Ovary (tissue), 9 donors: ENCODE measurements around the gene RAPGEFL1. TPM values are rescaled to one million over a fixed set of nuclear protein-coding genes. Genes with fewer than 3 reads are reported as not detected.

Experiments used
- DNase-seq, 5 donors: peaks; one replicate each; pipeline ENCODE4 v3.0.0-alpha.2; 2019 to 2020
- H3K27ac ChIP-seq, 2 donors: fragments of 200-600 bp; one replicate each; pipeline versions ENCODE4 v1.5.1 to v1.8.0; 2019 to 2022
- H3K27me3 ChIP-seq: fragments of 200-600 bp; one replicate; pipeline ENCODE4 v1.8.0; 2022
- H3K36me3 ChIP-seq: fragments of 200-600 bp; sonication (generic); one replicate; pipeline ENCODE4 v1.5.1; 2019
- H3K4me1 ChIP-seq: one replicate; pipeline ENCODE4 v1.8.1; 2013; ENCODE audit warnings: mild to moderate bottlenecking, moderate library complexity; ENCODE audit not compliant: insufficient read depth
- H3K4me3 ChIP-seq: fragments of 200-600 bp; sonication (generic); one replicate; pipeline ENCODE4 v1.5.1; 2017
- H3K9me3 ChIP-seq, 2 donors: fragments of 200-600 bp in 1 of 2; sonication (generic) in 1 of 2; one replicate each; pipeline versions ENCODE4 v1.5.1 to v1.8.1; 2013 to 2019; ENCODE audit warnings: mild to moderate bottlenecking in 1 of 2, moderate library complexity in 1 of 2
- EP300 ChIP-seq: sonication (generic); formaldehyde crosslinking; IDR thresholded peaks from one replicate; pipeline ENCODE4 v1.6.1; 2017; ENCODE audit warnings: antibody characterized with exemption
- POLR2A ChIP-seq: fragments of 450-650 bp; IDR thresholded peaks from one replicate; pipeline ENCODE4 v1.6.1; 2017; ENCODE audit warnings: antibody characterized with exemption, mild to moderate bottlenecking, moderate library complexity
- WGBS, 3 donors: extraction: QIAGEN DNeasy Blood & Tissue Kit in 1 of 3; methylation state at CpG; one replicate each; pipeline versions ENCODE4 v1.1.5 to v1.1.7; 2013 to 2017; 5-methylcytosine and 5-hydroxymethylcytosine counted together
- intact Hi-C, 4 donors: fragments of 100-400 bp; cut with DNase I; formaldehyde crosslinking; loops; one replicate each; pipeline versions ENCODE4 v1.11.0 to v1.15.1; 2022 to 2023
- polyA plus RNA-seq, 2 donors: library from polyadenylated mRNA; stranded (reverse); fragments of 200-250 nt in 1 of 2; fragments of 350-450 nt in 1 of 2; fragmentation: Illumina TruSeq in 1 of 2; extraction: RNeasy Lipid Tissue Mini Kit (QIAGEN cat#74804) in 1 of 2; gene quantifications; one replicate each; pipeline ENCODE4 v1.2.3, GENCODE V29; 2013 to 2014
- total RNA-seq, 7 donors: library from RNA; depleted of rRNA in 2 of 7; stranded (reverse); fragments of >200 nt in 2 of 7; fragmentation: NEBNext Ultra II Directional in 3 of 7; extraction: Animal tissue kit (Norgen Biotek cat#: 25700) in 3 of 7; gene quantifications; one replicate each; pipeline versions ENCODE4 v1.1.0 to v1.2.4, GENCODE V29; 2016 to 2023
- TF ChIP-seq, protein P1 (sequence below), 3 donors: fragments of 450-650 bp in 2 of 3; fragments of 200-600 bp in 1 of 3; IDR thresholded peaks; one replicate each; pipeline versions ENCODE4 v1.5.1 to v1.8.0; 2016 to 2022; ENCODE audit warnings: antibody characterized with exemption in 3 of 3, mild to moderate bottlenecking in 1 of 3
- donor health status: DM: no; HTN: no; CAD: no; lungs with moderate emphysema.
- donor health status: DM: no; HTN: no; CAD: no.
- donor health status: Bipolar disorder and iron deficiency.
- donor health status: DM: yes; HTN: yes; CAD: no.
- donor health status: DM: no; HTN: no; CAD: no.
- donor health status: DM: yes; HTN: yes; CAD: no.

RAPGEFL1 gene
- total and polyA plus RNA-seq, 9 donors = 1.4 to 9.1 (median 5.3) TPM

DNA sequence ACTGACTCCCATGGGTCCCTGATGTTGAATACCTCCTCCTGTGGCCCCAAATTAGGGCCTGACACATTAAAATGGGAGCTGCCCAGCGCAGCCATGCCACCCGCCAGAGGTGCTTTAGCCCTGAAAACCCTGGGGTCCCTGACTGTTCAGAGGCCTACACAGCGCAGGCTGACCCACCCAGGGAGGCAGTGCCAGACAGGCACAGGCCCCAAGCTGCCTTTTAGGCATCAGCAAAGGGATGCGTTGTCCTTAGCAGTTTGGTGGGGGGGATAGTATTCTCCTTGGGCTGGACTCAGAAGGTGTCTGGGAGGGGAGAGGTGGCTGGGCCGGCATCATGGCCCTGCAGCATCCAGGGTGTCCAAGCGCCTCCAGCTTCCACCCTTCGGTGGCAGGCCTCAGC is 1.4 kb downstream of the RAPGEFL1 start:
- no peak for DNase-seq
- no peaks in the 10 kb centered on the region for H3K4me1 ChIP-seq
- H3K27me3 ChIP-seq = no peaks in the 10 kb centered on the region
- H3K9me3 ChIP-seq = no peaks in the 10 kb centered on the region
- H3K4me3 ChIP-seq = no peak overlapping the region
- no peak overlapping the region for H3K27ac ChIP-seq
- H3K36me3 ChIP-seq = no peaks in the 10 kb centered on the region
- WGBS, 3 donors = 92 to 95% (median 92%) methylated on average over 7 of the region's 7 CpGs
- TF ChIP-seq EP300 = no peak
- TF ChIP-seq, protein P1, sequence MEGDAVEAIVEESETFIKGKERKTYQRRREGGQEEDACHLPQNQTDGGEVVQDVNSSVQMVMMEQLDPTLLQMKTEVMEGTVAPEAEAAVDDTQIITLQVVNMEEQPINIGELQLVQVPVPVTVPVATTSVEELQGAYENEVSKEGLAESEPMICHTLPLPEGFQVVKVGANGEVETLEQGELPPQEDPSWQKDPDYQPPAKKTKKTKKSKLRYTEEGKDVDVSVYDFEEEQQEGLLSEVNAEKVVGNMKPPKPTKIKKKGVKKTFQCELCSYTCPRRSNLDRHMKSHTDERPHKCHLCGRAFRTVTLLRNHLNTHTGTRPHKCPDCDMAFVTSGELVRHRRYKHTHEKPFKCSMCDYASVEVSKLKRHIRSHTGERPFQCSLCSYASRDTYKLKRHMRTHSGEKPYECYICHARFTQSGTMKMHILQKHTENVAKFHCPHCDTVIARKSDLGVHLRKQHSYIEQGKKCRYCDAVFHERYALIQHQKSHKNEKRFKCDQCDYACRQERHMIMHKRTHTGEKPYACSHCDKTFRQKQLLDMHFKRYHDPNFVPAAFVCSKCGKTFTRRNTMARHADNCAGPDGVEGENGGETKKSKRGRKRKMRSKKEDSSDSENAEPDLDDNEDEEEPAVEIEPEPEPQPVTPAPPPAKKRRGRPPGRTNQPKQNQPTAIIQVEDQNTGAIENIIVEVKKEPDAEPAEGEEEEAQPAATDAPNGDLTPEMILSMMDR (IDR thresholded peaks at IDR 0.05) = no peak
- intact Hi-C loops = loop anchor here in 1 of 4 donors (10.0 kb wide), 1 partner anchor 144 kb away; no protein-coding TSS in a partner anchor

DNA sequence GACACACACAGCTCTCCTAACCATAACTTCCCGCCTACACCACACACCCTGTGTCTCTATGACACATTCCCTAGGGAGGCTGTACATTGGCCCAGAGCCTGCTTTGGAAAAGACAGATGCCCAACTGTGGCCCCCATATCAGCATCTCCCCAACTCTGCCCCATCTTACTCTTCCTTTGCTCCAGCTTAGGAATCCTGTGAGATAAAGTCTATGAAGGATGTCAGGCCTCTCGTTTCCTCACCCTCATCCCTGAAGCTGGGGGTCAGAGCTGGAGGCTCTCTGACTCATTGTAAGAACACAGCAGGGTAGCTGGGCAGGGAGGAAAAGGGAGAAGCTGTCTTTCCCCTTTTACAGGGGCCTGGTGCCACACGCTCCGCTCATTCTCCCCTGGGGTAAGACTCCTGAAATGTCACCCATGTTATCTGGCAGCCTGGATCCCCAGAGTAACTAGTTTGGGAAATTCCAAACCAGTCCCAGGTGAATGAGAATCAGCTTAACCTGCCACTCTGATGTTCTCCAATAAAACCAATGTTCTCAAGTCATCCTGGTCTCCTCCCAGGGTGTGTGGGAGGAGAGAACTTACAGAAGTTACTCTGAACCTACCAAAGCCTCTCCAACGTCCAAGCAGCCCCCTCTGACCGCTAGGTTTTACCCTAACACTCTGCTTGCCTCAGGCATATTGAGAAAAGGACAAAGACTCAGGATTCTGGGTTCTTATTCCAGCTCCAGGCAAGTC is 2.8 kb downstream of the RAPGEFL1 start:
- DNase-seq = no peak
- Histone ChIP-seq H3K4me1 (no peaks in the 10 kb centered on the region), H3K4me3 (no peak overlapping the region), H3K27me3 (no peaks in the 10 kb centered on the region), H3K27ac (no peak overlapping the region), H3K9me3 (no peaks in the 10 kb centered on the region), H3K36me3 (no peaks in the 10 kb centered on the region)
- TF ChIP-seq, protein P1 (IDR thresholded peaks at IDR 0.05) = no peak
- no peak for TF ChIP-seq POLR2A
- TF ChIP-seq EP300 = no peak
- 62 to 71% (median 64%) methylated on average over 6 of the region's 6 CpGs for WGBS, 3 donors
- intact Hi-C loops = loop anchor here in 2 of 4 donors (10.0 kb wide), 2 partner anchors 145 to 165 kb away; partner anchors contain the start of gene CSF3 (in 1 of the 2)

DNA sequence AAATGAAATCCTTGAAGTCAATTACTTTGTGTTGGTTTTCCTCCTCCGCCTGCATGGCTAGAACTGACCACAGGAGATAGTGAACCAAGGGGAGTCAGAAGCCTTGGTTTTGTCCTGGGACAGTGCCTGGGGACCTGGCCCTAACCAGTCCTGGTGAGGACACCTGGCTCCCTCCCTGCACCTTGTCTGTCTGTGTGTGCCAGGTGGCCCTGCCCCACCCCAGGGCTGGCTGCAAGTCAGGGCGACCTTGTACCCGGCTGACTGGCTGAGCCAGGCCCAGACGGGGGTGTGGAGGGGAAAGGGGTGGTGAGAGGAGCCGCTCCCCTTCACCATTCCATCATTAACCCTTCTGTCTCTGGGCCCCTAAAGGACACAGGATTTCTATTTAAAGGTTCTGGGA is 3.4 kb downstream of the RAPGEFL1 start:
- no peak for DNase-seq
- Histone ChIP-seq H3K4me3 (no peak overlapping the region), H3K27ac (no peak overlapping the region), H3K27me3 (no peaks in the 10 kb centered on the region), H3K4me1 (no peaks in the 10 kb centered on the region), H3K9me3 (no peaks in the 10 kb centered on the region), H3K36me3 (no peaks in the 10 kb centered on the region)
- intact Hi-C loops = loop anchor here in 1 of 4 donors (10.0 kb wide), 1 partner anchor 166 kb away; the partner anchor contains the start of gene CSF3
- 28 to 50% (median 39%) methylated on average over 5 of the region's 5 CpGs for WGBS, 3 donors
- TF ChIP-seq POLR2A (no peak), EP300 (no peak)
- TF ChIP-seq, protein P1 (IDR thresholded peaks at IDR 0.05) = no peak

DNA sequence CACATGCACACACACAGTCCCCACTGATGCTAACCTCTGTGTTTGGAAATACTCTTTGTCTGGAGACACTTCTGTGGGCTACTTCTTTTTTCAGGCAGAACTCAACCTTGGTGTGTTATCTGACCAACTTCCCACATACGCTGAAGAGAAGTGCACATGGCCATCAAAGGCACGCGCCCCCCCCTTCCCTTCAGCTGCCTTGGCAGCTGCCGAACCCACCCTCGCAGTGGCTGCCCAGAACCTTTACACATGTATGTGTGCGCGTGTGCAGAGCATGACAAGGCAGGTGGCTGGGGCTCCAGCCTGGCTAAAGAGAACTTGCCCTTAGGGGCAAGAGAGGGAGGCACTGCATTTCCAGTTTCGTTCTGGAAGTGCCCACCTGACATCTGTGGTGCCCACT is 3.9 kb downstream of the RAPGEFL1 start:
- H3K9me3 ChIP-seq = no peaks in the 10 kb centered on the region
- H3K4me3 ChIP-seq = no peak overlapping the region
- H3K36me3 ChIP-seq = no peaks in the 10 kb centered on the region
- intact Hi-C loops = loop anchor here in 1 of 4 donors (10.0 kb wide), 1 partner anchor 166 kb away; the partner anchor contains the start of gene CSF3
- H3K27me3 ChIP-seq = no peaks in the 10 kb centered on the region
- TF ChIP-seq POLR2A = no peak
- no peak overlapping the region for H3K27ac ChIP-seq
- 70 to 77% (median 74%) methylated on average over 8 of the region's 8 CpGs for WGBS, 3 donors
- no peaks in the 10 kb centered on the region for H3K4me1 ChIP-seq
- no peak for DNase-seq

DNA sequence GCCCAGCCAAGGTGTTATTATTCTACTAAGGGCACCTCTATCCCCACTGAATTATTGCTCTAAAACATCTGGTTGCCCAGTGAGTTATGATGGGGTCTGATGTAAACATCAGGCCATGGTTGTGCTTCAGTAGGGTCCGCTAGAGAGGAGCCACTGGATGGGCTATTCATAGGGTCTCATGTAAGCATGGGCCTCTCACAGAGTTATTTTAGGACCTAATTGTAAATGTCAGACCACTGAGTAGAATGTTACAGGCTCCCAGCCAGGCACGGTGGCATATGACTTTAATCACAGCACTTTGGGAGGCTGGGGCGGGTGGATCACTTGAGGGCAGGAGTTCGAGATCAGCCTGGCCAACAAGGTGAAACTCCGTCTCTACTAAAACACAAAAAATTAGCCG is 5.3 kb downstream of the RAPGEFL1 start:
- TF ChIP-seq, protein P1 (IDR thresholded peaks at IDR 0.05) = no peak
- TF ChIP-seq POLR2A (no peak), EP300 (no peak)
- intact Hi-C loops = loop anchor here in 1 of 4 donors (10.0 kb wide), 1 partner anchor 168 kb away; the partner anchor contains the start of gene CSF3
- WGBS, 3 donors = 89 to 91% (median 89%) methylated on average over 6 of the region's 6 CpGs
- Histone ChIP-seq H3K27ac (no peak overlapping the region), H3K4me3 (no peak overlapping the region), H3K9me3 (no peaks in the 10 kb centered on the region), H3K4me1 (no peaks in the 10 kb centered on the region), H3K27me3 (no peaks in the 10 kb centered on the region), H3K36me3 (no peaks in the 10 kb centered on the region)
- no peak for DNase-seq
